Bladder microvascular endothelial cell (primary cell): ENCODE data around the gene ALG10B. TPM values are rescaled to one million over a fixed set of nuclear protein-coding genes. Genes with fewer than 3 reads are reported as not detected.

Experiments
- total RNA-seq: library from RNA; depleted of rRNA; stranded (reverse); fragments of >200 nt; gene quantifications from 2 replicates; pipeline ENCODE4 v1.2.3, GENCODE V29; 2014

The ALG10B gene
- total RNA-seq: 2.1 and 3.7 TPM in 2 replicates

GRCh38 chr12:38316391-38317129 lies at the start of gene ALG10B:
Gene ALG10B, plus strand, starts transcription at chr12:38316774. Its CDS starts 120 bp downstream, at chr12:38316894.

